ENCODE results near the gene BMP2K.

DNA sequence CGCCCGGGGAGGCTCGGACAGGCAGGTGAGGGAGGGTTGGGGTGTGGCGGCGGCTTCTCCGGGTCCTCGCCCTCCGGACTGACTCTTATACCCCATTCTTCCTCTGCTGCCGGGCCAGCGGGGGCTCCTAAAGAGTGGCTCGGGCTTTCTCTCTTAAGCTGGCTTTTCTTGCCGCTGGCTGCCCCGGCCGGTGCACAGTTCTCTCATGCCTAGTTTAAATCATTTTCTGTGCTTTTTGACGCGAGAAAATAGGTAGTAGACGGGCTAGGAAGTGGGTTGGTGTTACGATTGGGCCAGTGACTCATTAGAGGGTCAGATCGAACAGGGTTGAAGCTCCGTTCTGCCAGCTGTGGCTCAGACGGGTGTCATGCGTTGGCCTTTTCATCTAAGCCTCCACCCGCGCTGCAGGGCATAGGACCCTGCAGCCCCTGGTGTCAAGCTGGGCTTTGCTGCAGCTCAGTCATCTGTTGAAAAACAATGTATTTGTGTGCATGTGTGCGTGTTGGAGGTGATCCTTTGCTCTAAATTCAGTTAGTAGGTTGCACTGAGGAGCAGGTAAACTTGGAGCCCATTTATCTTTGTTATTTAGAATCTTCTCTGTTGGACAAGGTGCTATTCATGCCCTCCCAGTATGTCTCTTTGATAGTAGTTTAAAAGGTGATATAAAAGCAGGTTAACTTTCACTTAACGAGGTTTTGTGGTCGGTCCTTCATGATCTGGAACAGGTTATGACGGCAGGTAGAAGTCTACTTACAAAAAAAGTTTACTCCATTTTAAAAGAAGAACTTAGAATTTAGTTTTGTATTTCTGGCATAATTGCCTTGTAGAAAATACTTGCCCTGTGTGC, 802 bp downstream of the BMP2K start:
- no peak for TF ChIP-seq POLR2A (IDR thresholded peaks at IDR 0.05; ENCODE audit: extremely low read depth, insufficient read length)
- TF ChIP-seq, protein P1, sequence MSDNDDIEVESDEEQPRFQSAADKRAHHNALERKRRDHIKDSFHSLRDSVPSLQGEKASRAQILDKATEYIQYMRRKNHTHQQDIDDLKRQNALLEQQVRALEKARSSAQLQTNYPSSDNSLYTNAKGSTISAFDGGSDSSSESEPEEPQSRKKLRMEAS (IDR thresholded peaks at IDR 0.05; ENCODE audit: low read depth, low read length), result peak; percentile 46; the same call in 1 of the 2 replicates
- TF ChIP-seq, protein P2, sequence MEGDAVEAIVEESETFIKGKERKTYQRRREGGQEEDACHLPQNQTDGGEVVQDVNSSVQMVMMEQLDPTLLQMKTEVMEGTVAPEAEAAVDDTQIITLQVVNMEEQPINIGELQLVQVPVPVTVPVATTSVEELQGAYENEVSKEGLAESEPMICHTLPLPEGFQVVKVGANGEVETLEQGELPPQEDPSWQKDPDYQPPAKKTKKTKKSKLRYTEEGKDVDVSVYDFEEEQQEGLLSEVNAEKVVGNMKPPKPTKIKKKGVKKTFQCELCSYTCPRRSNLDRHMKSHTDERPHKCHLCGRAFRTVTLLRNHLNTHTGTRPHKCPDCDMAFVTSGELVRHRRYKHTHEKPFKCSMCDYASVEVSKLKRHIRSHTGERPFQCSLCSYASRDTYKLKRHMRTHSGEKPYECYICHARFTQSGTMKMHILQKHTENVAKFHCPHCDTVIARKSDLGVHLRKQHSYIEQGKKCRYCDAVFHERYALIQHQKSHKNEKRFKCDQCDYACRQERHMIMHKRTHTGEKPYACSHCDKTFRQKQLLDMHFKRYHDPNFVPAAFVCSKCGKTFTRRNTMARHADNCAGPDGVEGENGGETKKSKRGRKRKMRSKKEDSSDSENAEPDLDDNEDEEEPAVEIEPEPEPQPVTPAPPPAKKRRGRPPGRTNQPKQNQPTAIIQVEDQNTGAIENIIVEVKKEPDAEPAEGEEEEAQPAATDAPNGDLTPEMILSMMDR (IDR thresholded peaks at IDR 0.05; ENCODE audit: low read depth, low read length), result no peak
- 0 out of 2 replicates have a peak, but pooled peaks have one; percentile 31 for TF ChIP-seq MYC (IDR thresholded peaks at IDR 0.05; ENCODE audit: low read depth, low read length)
